WTC11 (cell line): ENCODE measurements around the gene BAIAP2L1. TPM values are rescaled to one million over a fixed set of nuclear protein-coding genes. Genes with fewer than 3 reads are reported as not detected.

Experiments
- ATAC-seq: fragments of 200-7000 bp; cut with Tn5 transposase; 2 replicates; pipeline ENCODE4 v1.10.0; 2021; ENCODE audit warnings: mild to moderate bottlenecking, moderate library complexity
- CTCF ChIA-PET: fragments of 300-600 bp; sonication (Branson Sonifier 250); formaldehyde crosslinking; loops from one replicate; lab custom pipeline; 2021; ENCODE audit warnings: antibody characterized with exemption; lab: Charles Lee
- POLR2A ChIA-PET: fragments of 350-600 bp; sonication (Branson Sonifier 250); formaldehyde crosslinking; loops from one replicate; lab custom pipeline; 2021; ENCODE audit warnings: antibody characterized with exemption; lab: Charles Lee
- DNase-seq: peaks from one replicate; pipeline ENCODE4 v3.0.0; 2021; ENCODE audit warnings: low spot score
- H3K27ac Mint-ChIP-seq: 2 replicates; pipeline ENCODE4 v1.8.0; 2021; ENCODE audit warnings: mixed read lengths
- H3K27me3 Mint-ChIP-seq: 2 replicates; pipeline ENCODE4 v1.8.0; 2021; ENCODE audit warnings: low read depth, mild to moderate bottlenecking, moderate library complexity, mixed read lengths
- H3K36me3 Mint-ChIP-seq: 2 replicates; pipeline ENCODE4 v1.8.0; 2021; ENCODE audit warnings: mixed read lengths
- H3K4me1 Mint-ChIP-seq: 2 replicates; pipeline ENCODE4 v1.8.0; 2022; ENCODE audit warnings: mixed read lengths
- H3K4me3 Mint-ChIP-seq: 2 replicates; pipeline ENCODE4 v1.8.0; 2021; ENCODE audit warnings: mild to moderate bottlenecking, moderate library complexity, mixed read lengths
- H3K9me3 Mint-ChIP-seq: 2 replicates; pipeline ENCODE4 v1.8.0; 2021; ENCODE audit warnings: mixed read lengths
- AR ChIP-seq: fragments of 250-450 bp; sonication (Bioruptor Pico); IDR thresholded peaks from 2 replicates; pipeline ENCODE4 v1.9.0; 2021; ENCODE audit warnings: mild to moderate bottlenecking
- CBFB ChIP-seq: sonication (generic); formaldehyde crosslinking; IDR thresholded peaks from 2 replicates; pipeline ENCODE4 v1.8.1; 2022; ENCODE audit warnings: mild to moderate bottlenecking, low read depth, missing genetic modification reagents
- FOXK1 ChIP-seq: sonication (generic); formaldehyde crosslinking; IDR thresholded peaks from 2 replicates; pipeline ENCODE4 v1.8.0; 2022; ENCODE audit warnings: mild to moderate bottlenecking, moderate library complexity, missing genetic modification reagents
- GTF2I ChIP-seq: fragments of 250-450 bp; sonication (Bioruptor Pico); conservative IDR thresholded peaks from 2 replicates; pipeline ENCODE4 v1.4.0; 2021; ENCODE audit warnings: mild to moderate bottlenecking
- HMGA2 ChIP-seq: fragments of 250-450 bp; sonication (Bioruptor Pico); IDR thresholded peaks from 2 replicates; pipeline ENCODE4 v1.4.0; 2021; ENCODE audit warnings: mild to moderate bottlenecking, moderate library complexity
- IRF1 ChIP-seq: sonication (generic); formaldehyde crosslinking; IDR thresholded peaks from 2 replicates; pipeline ENCODE4 v1.8.0; 2023; ENCODE audit warnings: missing genetic modification reagents
- MXD4 ChIP-seq: fragments of 250-450 bp; sonication (Bioruptor Pico); IDR thresholded peaks from 2 replicates; pipeline ENCODE4 v1.8.0; 2021; ENCODE audit warnings: mild to moderate bottlenecking, moderate library complexity, borderline replicate concordance
- NR1H2 ChIP-seq: sonication (generic); formaldehyde crosslinking; IDR thresholded peaks from 2 replicates; pipeline ENCODE4 v1.9.0; 2021; ENCODE audit warnings: mild to moderate bottlenecking, moderate library complexity, missing genetic modification reagents
- PRDM15 ChIP-seq: sonication (generic); formaldehyde crosslinking; IDR thresholded peaks from 2 replicates; pipeline ENCODE4 v1.8.0; 2022; ENCODE audit warnings: missing genetic modification reagents
- PRRX2 ChIP-seq: fragments of 250-450 bp; sonication (Bioruptor Pico); IDR thresholded peaks from 2 replicates; pipeline ENCODE4 v1.8.0; 2021; ENCODE audit warnings: mild to moderate bottlenecking
- RORB ChIP-seq: fragments of 250-450 bp; sonication (Bioruptor Pico); IDR thresholded peaks from 2 replicates; pipeline ENCODE4 v1.9.0; 2021; ENCODE audit warnings: mild to moderate bottlenecking
- SOX15 ChIP-seq: fragments of 250-450 bp; sonication (Bioruptor Pico); IDR thresholded peaks from 2 replicates; pipeline ENCODE4 v1.9.0; 2021; ENCODE audit warnings: mild to moderate bottlenecking
- SP1 ChIP-seq: sonication (generic); formaldehyde crosslinking; conservative IDR thresholded peaks from 2 replicates; pipeline ENCODE4 v1.8.1; 2022; ENCODE audit warnings: missing genetic modification reagents
- TEAD1 ChIP-seq: sonication (generic); formaldehyde crosslinking; IDR thresholded peaks from 2 replicates; pipeline ENCODE4 v1.8.0; 2022; ENCODE audit warnings: mild to moderate bottlenecking, missing genetic modification reagents
- ZNF121 ChIP-seq: sonication (generic); formaldehyde crosslinking; IDR thresholded peaks from 2 replicates; pipeline ENCODE4 v1.8.0; 2023; ENCODE audit warnings: missing genetic modification reagents
- ZNF232 ChIP-seq: sonication (generic); formaldehyde crosslinking; IDR thresholded peaks from 2 replicates; pipeline ENCODE4 v1.8.0; 2022; ENCODE audit warnings: mild to moderate bottlenecking, missing genetic modification reagents
- ZNF396 ChIP-seq: fragments of 250-450 bp; sonication (Bioruptor Pico); IDR thresholded peaks from 2 replicates; pipeline ENCODE4 v1.8.0; 2021; ENCODE audit warnings: mild to moderate bottlenecking, moderate library complexity, borderline replicate concordance
- total RNA-seq: library from RNA; stranded (reverse); gene quantifications from 3 replicates; pipeline ENCODE4 v1.2.3, GENCODE V29; 2021
- TF ChIP-seq, protein P1 (sequence below): sonication (generic); formaldehyde crosslinking; IDR thresholded peaks from 2 replicates; pipeline ENCODE4 v1.8.0; 2022; ENCODE audit warnings: mild to moderate bottlenecking, missing genetic modification reagents

BAIAP2L1 gene
- total RNA-seq, 1 experiment from 2014 or later: 37.5 TPM

DNA sequence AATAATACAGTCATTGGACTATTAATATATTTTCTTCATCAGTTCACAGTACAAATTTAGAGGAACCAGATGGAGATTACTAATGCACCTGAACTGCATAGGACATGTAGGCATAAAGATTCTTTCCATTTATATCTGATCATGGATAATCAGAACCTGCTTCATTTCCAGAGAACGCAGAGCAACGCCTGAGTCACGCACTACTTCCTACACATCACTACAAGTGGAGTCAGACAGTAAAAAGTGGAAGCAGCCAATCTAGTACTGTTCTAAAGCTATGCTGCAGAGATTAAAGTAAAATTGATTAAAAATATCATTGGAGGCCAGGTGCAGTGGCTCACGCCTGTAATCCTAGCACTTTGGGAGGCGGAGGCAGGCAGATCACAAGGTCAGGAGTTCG, 76.1 kb downstream of the BAIAP2L1 start:
- H3K4me1 Mint-ChIP-seq: peaks cover 29% of the 10 kb centered on the region
- peak overlapping the region; percentile 50; the same call in 1 of the 2 replicates for H3K27ac Mint-ChIP-seq
- ATAC-seq: no peak
- DNase-seq: no peak
- CTCF ChIA-PET: interaction anchor here (1.0 to 3.0 kb wide), 4 partner anchors 31 to 292 kb away, joined by 3 to 29 read pairs (median 3); partner anchors contain the start of genes BAIAP2L1 and NPTX2
- POLR2A ChIA-PET: no interaction called here
- no peak for TF ChIP-seq SOX15
- TF ChIP-seq SP1 (CRISPR knock-in tag): no peak
- TF ChIP-seq AR (CRISPR knock-in tag): no peak
- TF ChIP-seq RORB (CRISPR knock-in tag): no peak
- TF ChIP-seq ZNF232 (CRISPR knock-in tag): no peak
- no peak for TF ChIP-seq ZNF396 (CRISPR knock-in tag)
- no peak for TF ChIP-seq TEAD1 (CRISPR knock-in tag)
- no peak for TF ChIP-seq PRDM15 (CRISPR knock-in tag)
- no peak for TF ChIP-seq MXD4 (CRISPR knock-in tag)
- no peak for TF ChIP-seq FOXK1 (CRISPR knock-in tag)
- no peak for TF ChIP-seq PRRX2 (CRISPR knock-in tag)
- TF ChIP-seq NR1H2 (CRISPR knock-in tag): no peak
- H3K27me3 Mint-ChIP-seq: no peaks in the 10 kb centered on the region
- no peaks in the 10 kb centered on the region for H3K9me3 Mint-ChIP-seq
- no peaks in the 10 kb centered on the region for H3K36me3 Mint-ChIP-seq
- H3K4me3 Mint-ChIP-seq: no peak overlapping the region

DNA sequence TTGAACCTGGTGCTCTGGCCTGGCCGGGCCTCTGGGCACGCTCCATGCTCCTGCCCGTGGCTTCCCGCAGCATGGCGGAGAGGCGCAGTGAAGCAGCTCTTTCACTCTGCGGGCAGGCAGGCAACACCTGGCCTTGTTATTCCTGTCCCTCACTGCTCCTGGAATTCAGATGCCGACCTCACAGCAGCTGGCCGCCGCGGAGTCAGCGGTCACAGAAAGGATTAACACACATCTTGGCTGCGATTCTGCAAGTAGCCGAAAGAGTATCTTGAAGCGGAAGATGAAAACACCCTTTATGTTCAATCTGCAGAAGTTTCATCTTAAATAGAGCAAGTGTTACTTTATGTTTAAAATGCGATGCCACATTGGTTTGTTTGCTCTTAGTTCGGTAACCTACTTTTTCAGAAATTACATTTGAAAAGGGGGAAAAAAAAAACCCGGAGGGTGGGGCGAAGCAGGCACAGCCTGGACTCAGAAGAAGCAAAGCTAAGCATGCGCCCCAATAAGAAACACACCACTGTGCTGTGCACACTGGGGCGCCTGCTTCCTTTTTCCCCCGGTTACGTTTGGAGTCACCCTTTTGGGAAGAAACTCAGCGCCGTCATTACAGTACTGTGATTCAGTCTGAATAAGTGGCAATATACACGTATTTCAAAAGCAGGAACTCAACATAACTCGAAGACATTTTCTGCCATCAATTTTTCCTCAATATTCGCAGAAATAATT, 77.1 kb downstream of the BAIAP2L1 start:
- Mint-ChIP-seq H3K9me3 (no peaks in the 10 kb centered on the region), H3K36me3 (0 out of 2 replicates have a peak, but pooled peaks cover 3% of the 10 kb centered on the region), H3K4me3 (peak overlapping the region; percentile 54)
- ChIA-PET POLR2A (interaction anchor here (0.5 to 2.2 kb wide), 4 partner anchors 10 to 78 kb away, joined by 3 to 9 read pairs (median 5); partner anchors contain the start of gene BAIAP2L1), CTCF (interaction anchor here (0.6 to 3.0 kb wide), 14 partner anchors 13 to 514 kb away, joined by 3 to 29 read pairs (median 3); partner anchors contain the start of genes BAIAP2L1 and NPTX2)
- DNase-seq (peak; percentile 76), ATAC-seq (peak; percentile 89)
- TF ChIP-seq CBFB (0 out of 2 replicates have a peak, but pooled peaks have one; percentile 25), ZNF121 (CRISPR knock-in tag) (peak; percentile 98), GTF2I (CRISPR knock-in tag) (no peak), HMGA2 (no peak), IRF1 (no peak)
- TF ChIP-seq, protein P1, sequence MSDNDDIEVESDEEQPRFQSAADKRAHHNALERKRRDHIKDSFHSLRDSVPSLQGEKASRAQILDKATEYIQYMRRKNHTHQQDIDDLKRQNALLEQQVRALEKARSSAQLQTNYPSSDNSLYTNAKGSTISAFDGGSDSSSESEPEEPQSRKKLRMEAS (CRISPR knock-in tag): peak; percentile 39; the same call in 1 of the 2 replicates
- TF ChIP-seq, all 79 proteins: peak for 3
- peaks cover 21% of the 10 kb centered on the region for H3K4me1 Mint-ChIP-seq
- peak overlapping the region; percentile 96 for H3K27ac Mint-ChIP-seq
- no peaks in the 10 kb centered on the region for H3K27me3 Mint-ChIP-seq
